ENCODE results near the gene TPD52L1. TPM values are rescaled to one million over a fixed set of nuclear protein-coding genes. Genes with fewer than 3 reads are reported as not detected.

TPD52L1 gene
- total and polyA plus RNA-seq, 7 donors: 8.1 to 98.9 (median 61.0) TPM

DNA sequence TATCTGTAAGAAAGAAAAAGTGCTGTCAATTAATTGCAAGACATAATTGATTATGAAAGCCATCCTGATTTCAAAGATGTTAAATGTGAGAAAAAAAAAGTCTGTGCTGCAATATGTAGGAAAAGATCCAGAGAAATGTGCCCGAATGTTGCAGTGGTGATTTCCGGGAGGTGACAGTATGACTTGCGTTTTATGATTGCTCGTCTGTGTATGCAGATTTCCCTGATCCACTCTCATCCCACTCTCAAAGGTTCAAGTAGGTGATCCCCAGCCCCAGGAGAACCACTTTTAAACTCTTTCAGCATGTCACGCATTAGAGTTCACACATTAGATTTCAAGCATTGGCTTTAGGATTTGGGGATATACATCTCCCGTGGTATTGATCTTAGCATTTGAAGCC, 57.8 kb downstream of the TPD52L1 start:
- Histone ChIP-seq H3K4me3 (no peak overlapping the region), H3K27me3 (no peaks in the 10 kb centered on the region), H3K36me3 (no peaks in the 10 kb centered on the region), H3K4me1 (peaks cover 0 to 10% (median 0%) of the 10 kb centered on the region in 4 donors), H3K27ac (no peak overlapping the region), H3K9me3 (no peaks in the 10 kb centered on the region)
- intact Hi-C loops (cut with DNase I): no loop called here
- WGBS, 2 donors: 93 to 94% methylated on average over 6 of the region's 6 CpGs
- TF ChIP-seq POLR2A (IDR thresholded peaks at IDR 0.05): no peak
- DNase-seq: no peak

- WGBS, 2 donors: 92 to 96% methylated on average over 2 of the region's 2 CpGs
- H3K27ac ChIP-seq: no peak overlapping the region
- no peak for DNase-seq
- H3K4me1 ChIP-seq: peaks cover 0 to 10% (median 0%) of the 10 kb centered on the region in 4 donors
- TF ChIP-seq EP300 (IDR thresholded peaks at IDR 0.05): no peak
- no peak for TF ChIP-seq POLR2AphosphoS5 (IDR thresholded peaks at IDR 0.05)
- no peak for TF ChIP-seq CTCF (IDR thresholded peaks at IDR 0.05)
- H3K27me3 ChIP-seq: no peaks in the 10 kb centered on the region
- no peaks in the 10 kb centered on the region for H3K9me3 ChIP-seq
- intact Hi-C loops (cut with DNase I): no loop called here
- no peaks in the 10 kb centered on the region for H3K36me3 ChIP-seq
- no peak overlapping the region for H3K4me3 ChIP-seq
These were observed 58.8 kb downstream of the TPD52L1 start for GRCh38 chr6:125212377-125212776.

- intact Hi-C loops (cut with DNase I): no loop called here
These were observed 60.4 kb downstream of the TPD52L1 start for GRCh38 chr6:125213939-125214338.

GRCh38 chr6:125215252-125215819, 61.8 kb downstream of the TPD52L1 start:
- Histone ChIP-seq H3K36me3 (no peaks in the 10 kb centered on the region), H3K4me3 (no peak overlapping the region), H3K27ac (no peak overlapping the region), H3K27me3 (no peaks in the 10 kb centered on the region), H3K9me3 (no peaks in the 10 kb centered on the region), H3K4me1 (peaks cover 0 to 5% (median under 1%) of the 10 kb centered on the region in 4 donors)
- intact Hi-C loops (cut with DNase I): no loop called here
- TF ChIP-seq POLR2A (IDR thresholded peaks at IDR 0.05): no peak
- no peak for TF ChIP-seq POLR2AphosphoS5 (IDR thresholded peaks at IDR 0.05)
- no peak for TF ChIP-seq EP300 (IDR thresholded peaks at IDR 0.05)
- TF ChIP-seq CTCF (IDR thresholded peaks at IDR 0.05): no peak
- DNase-seq: no peak
- WGBS, 2 donors: 93% methylated on average over 4 of the region's 4 CpGs

More at GRCh38 chr6:125213939-125214338, 60.4 kb downstream of the TPD52L1 start:
- H3K27me3 ChIP-seq: no peaks in the 10 kb centered on the region
- no peak for DNase-seq
- no peaks in the 10 kb centered on the region for H3K4me1 ChIP-seq
- H3K4me3 ChIP-seq: no peak overlapping the region
- H3K9me3 ChIP-seq: no peaks in the 10 kb centered on the region
- no peak overlapping the region for H3K27ac ChIP-seq
- H3K36me3 ChIP-seq: no peaks in the 10 kb centered on the region
- 95 to 97% methylated on average over 3 of the region's 3 CpGs for WGBS, 2 donors
- no peak for TF ChIP-seq CTCF (IDR thresholded peaks at IDR 0.05)
- TF ChIP-seq EP300 (IDR thresholded peaks at IDR 0.05): no peak
- TF ChIP-seq POLR2A (IDR thresholded peaks at IDR 0.05): no peak
- no peak for TF ChIP-seq POLR2AphosphoS5 (IDR thresholded peaks at IDR 0.05)

DNA sequence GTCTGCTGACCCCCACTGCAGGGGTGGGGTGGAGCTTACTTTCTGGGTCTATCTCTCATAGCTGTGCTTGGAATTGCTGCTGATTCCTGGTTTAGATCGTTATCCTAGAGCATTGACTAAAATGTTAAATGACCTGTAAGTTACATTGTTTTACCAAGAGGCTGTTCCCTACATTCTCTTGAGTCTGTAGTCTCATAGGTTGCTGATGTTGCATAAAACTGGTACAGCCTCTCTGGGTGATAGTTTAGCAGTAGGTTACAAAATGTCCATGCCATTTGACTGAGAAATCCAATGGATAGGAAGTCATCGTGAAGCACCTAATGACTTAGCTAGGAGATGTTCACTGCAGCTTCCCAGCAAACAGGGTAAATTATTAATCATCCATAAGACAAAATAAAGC, 62.4 kb downstream of the TPD52L1 start:
- Histone ChIP-seq H3K4me3 (no peak overlapping the region), H3K4me1 (peaks cover 0 to 12% (median 8%) of the 10 kb centered on the region in 4 donors), H3K27ac (no peak overlapping the region), H3K27me3 (no peaks in the 10 kb centered on the region), H3K9me3 (no peaks in the 10 kb centered on the region), H3K36me3 (no peaks in the 10 kb centered on the region)
- TF ChIP-seq EP300 (IDR thresholded peaks at IDR 0.05) (no peak), POLR2A (IDR thresholded peaks at IDR 0.05) (no peak), POLR2AphosphoS5 (IDR thresholded peaks at IDR 0.05) (no peak), CTCF (IDR thresholded peaks at IDR 0.05) (no peak)
- intact Hi-C loops (cut with DNase I): no loop called here
- 94% methylated on average over 2 of the region's 2 CpGs for WGBS, 2 donors
- DNase-seq: no peak
